ENCODE measurements around the gene SCN9A. TPM values are rescaled to one million over a fixed set of nuclear protein-coding genes. Genes with fewer than 3 reads are reported as not detected.

Gene SCN9A
- total RNA-seq, 1 experiment from 2014 or later: 3.4 TPM

DNA sequence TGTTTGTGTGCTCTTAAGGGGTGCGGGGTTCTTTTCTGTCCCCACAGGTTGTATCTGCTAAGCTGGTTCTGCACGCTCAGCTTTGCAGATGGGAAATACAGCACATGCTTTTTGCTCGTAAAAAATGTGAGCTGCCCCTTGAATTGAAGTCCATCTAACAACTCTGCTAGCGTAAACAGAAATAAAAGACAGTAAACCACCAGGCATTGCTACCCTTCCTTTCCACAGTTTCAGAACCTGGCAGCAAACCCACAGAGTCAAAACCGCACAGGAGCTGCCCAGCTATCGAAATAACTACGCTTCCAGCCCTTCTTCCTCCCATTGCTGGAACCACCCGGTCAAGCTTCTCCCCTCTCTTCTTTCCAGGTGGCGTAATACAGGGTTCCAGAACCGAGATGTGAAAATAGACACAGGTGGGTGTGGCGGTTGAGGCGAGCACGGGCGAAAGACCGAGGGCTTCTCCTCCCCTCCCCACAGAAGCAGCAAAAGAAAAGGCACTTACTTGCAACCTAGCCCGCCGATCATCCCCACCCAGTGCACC is 479 bp downstream of the SCN9A start:
- Histone ChIP-seq H3F3A (ENCODE audit: insufficient read depth, low read depth) (no peaks in the 10 kb centered on the region), H3K79me2 (ENCODE audit: low read depth) (no peaks in the 10 kb centered on the region), H3K4me1 (replicated peaks; ENCODE audit: insufficient read depth) (0 out of 2 replicates have a peak, but pooled peaks cover 8% of the 10 kb centered on the region), H3K27me3 (ENCODE audit: insufficient read depth, low read depth) (no peaks in the 10 kb centered on the region), H4K20me1 (ENCODE audit: insufficient read depth) (no peaks in the 10 kb centered on the region), H2AFZ (peak overlapping the region; percentile 77), H3K9me2 (ENCODE audit: insufficient read depth) (no peaks in the 10 kb centered on the region), H3K4me3 (peak overlapping the region; percentile 55), H3K36me3 (ENCODE audit: low read depth) (no peaks in the 10 kb centered on the region), H3K9me3 (ENCODE audit: insufficient read depth, low read depth) (no peaks in the 10 kb centered on the region), H3K27ac (no peak overlapping the region), H3K4me2 (peak overlapping the region; percentile 84)
- TSS peak; percentile 80 for BruUV-seq (replicated peaks)
- CTCF ChIA-PET: no interaction called here
- intact Hi-C loops (cut with micrococcal nuclease; ENCODE audit: unreplicated experiment): loop anchor here (5.0 kb wide), 2 partner anchors 133 to 193 kb away; no protein-coding TSS in a partner anchor
- POLR2A ChIA-PET (ENCODE audit: unreplicated experiment): interaction anchor here (0.5 to 0.7 kb wide), 3 partner anchors 79 to 1533 kb away, joined by 3 to 4 read pairs (median 4); no protein-coding TSS in a partner anchor
- no peak for DNase-seq
- TF ChIP-seq EZH2 (IDR thresholded peaks at IDR 0.05; ENCODE audit: low read depth): no peak
- TF ChIP-seq, protein P1, sequence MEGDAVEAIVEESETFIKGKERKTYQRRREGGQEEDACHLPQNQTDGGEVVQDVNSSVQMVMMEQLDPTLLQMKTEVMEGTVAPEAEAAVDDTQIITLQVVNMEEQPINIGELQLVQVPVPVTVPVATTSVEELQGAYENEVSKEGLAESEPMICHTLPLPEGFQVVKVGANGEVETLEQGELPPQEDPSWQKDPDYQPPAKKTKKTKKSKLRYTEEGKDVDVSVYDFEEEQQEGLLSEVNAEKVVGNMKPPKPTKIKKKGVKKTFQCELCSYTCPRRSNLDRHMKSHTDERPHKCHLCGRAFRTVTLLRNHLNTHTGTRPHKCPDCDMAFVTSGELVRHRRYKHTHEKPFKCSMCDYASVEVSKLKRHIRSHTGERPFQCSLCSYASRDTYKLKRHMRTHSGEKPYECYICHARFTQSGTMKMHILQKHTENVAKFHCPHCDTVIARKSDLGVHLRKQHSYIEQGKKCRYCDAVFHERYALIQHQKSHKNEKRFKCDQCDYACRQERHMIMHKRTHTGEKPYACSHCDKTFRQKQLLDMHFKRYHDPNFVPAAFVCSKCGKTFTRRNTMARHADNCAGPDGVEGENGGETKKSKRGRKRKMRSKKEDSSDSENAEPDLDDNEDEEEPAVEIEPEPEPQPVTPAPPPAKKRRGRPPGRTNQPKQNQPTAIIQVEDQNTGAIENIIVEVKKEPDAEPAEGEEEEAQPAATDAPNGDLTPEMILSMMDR (conservative IDR thresholded peaks at IDR 0.05): no peak

DNA sequence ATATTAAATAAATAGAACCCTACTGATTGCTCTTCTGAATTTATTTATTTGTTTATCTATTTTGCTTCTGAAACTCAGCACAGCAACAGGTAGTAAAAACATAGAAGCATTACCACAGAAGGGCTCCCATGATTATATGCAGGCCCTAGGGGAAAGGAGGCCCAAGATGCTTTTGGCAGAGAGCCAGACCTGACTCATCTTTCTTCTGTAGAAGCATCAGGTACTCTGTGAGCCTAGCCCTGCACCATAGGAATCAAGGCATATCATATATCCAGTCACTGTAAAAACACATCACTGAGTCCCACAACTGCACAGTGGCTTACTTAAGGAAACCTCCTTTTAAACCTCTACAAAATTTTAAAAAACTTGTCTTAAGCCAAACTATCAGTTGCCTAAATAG is 1.8 kb downstream of the SCN9A start:
- Histone ChIP-seq H3K9me2 (ENCODE audit: insufficient read depth) (no peaks in the 10 kb centered on the region), H3K36me3 (ENCODE audit: low read depth) (no peaks in the 10 kb centered on the region), H3K27ac (no peak overlapping the region), H3K4me1 (replicated peaks; ENCODE audit: insufficient read depth) (0 out of 2 replicates have a peak, but pooled peaks cover 8% of the 10 kb centered on the region), H3K79me2 (ENCODE audit: low read depth) (no peaks in the 10 kb centered on the region), H4K20me1 (ENCODE audit: insufficient read depth) (no peaks in the 10 kb centered on the region), H2AFZ (no peak overlapping the region), H3K4me3 (no peak overlapping the region), H3F3A (ENCODE audit: insufficient read depth, low read depth) (no peaks in the 10 kb centered on the region), H3K27me3 (ENCODE audit: insufficient read depth, low read depth) (no peaks in the 10 kb centered on the region), H3K4me2 (no peak overlapping the region), H3K9me3 (ENCODE audit: insufficient read depth, low read depth) (no peaks in the 10 kb centered on the region)
- intact Hi-C loops (cut with micrococcal nuclease; ENCODE audit: unreplicated experiment): no loop called here
- no peak for TF ChIP-seq EZH2 (IDR thresholded peaks at IDR 0.05; ENCODE audit: low read depth)
- TF ChIP-seq, protein P1 (conservative IDR thresholded peaks at IDR 0.05): no peak
- ChIA-PET CTCF (no interaction called here), POLR2A (ENCODE audit: unreplicated experiment) (no interaction called here)
- no TSS peak for BruUV-seq (replicated peaks)
- peak in 1 of 2 experiments; percentile 25 for DNase-seq

DNA sequence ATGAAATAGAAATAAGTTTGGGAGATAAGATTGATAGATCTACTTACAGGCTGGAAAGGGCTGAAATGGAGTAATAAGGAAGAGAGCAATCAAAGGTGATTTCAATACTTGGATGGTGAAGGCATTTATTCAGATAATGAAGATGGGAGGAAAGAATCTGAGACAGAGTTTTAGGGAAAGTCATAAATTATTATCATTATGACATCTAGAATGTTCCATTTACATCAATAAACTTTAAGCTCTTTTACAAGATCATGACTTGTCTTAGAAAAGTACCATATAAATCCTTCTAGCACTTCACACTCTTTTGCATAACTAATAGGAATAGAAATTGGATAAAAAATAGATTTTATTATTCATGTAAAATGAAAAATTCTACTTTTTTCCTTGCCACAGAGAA is 2.2 kb downstream of the SCN9A start:
- no peaks in the 10 kb centered on the region for H3K27me3 ChIP-seq (ENCODE audit: insufficient read depth, low read depth)
- H3K4me2 ChIP-seq: no peak overlapping the region
- no peak overlapping the region for H2AFZ ChIP-seq
- no peaks in the 10 kb centered on the region for H3K79me2 ChIP-seq (ENCODE audit: low read depth)
- no peaks in the 10 kb centered on the region for H4K20me1 ChIP-seq (ENCODE audit: insufficient read depth)
- BruUV-seq (replicated peaks): no TSS peak
- intact Hi-C loops (cut with micrococcal nuclease; ENCODE audit: unreplicated experiment): no loop called here
- ChIA-PET POLR2A (ENCODE audit: unreplicated experiment) (no interaction called here), CTCF (no interaction called here)
- no peaks in the 10 kb centered on the region for H3K9me3 ChIP-seq (ENCODE audit: insufficient read depth, low read depth)
- H3K9me2 ChIP-seq (ENCODE audit: insufficient read depth): no peaks in the 10 kb centered on the region
- TF ChIP-seq, protein P1 (conservative IDR thresholded peaks at IDR 0.05): no peak
- TF ChIP-seq EZH2 (IDR thresholded peaks at IDR 0.05; ENCODE audit: low read depth): no peak
- H3F3A ChIP-seq (ENCODE audit: insufficient read depth, low read depth): no peaks in the 10 kb centered on the region
- H3K4me1 ChIP-seq (replicated peaks; ENCODE audit: insufficient read depth): 0 out of 2 replicates have a peak, but pooled peaks cover 8% of the 10 kb centered on the region
- DNase-seq: no peak
- no peaks in the 10 kb centered on the region for H3K36me3 ChIP-seq (ENCODE audit: low read depth)
- H3K4me3 ChIP-seq: no peak overlapping the region
- H3K27ac ChIP-seq: no peak overlapping the region

All from PC-9 (cell line).